Measurements from ENCODE around the gene GP1BA.
A peak's percentile ranks its signal among the peaks of the same experiment; 100 is the strongest.
"Not testable (repeated sequence)": the region's sequence is repeated elsewhere in the genome, so short reads cannot be mapped to it uniquely, and the experiment has no call there.

GP1BA gene

GRCh38 chr17:4903051-4903818, 28.8 kb upstream of the GP1BA start, which contains the start of gene CHRNE:
Gene CHRNE (minus strand): TSS chr17:4903098. CDS start chr17:4903063, 35 bp downstream.
- Histone ChIP-seq H3K9me3 (ENCODE audit: insufficient read depth, low read depth, low read length) (no peaks in the 10 kb centered on the region), H3K27me3 (ENCODE audit: insufficient read depth, low read length) (no peaks in the 10 kb centered on the region), H3K36me3 (ENCODE audit: insufficient read depth, low read length) (no peaks in the 10 kb centered on the region), H3K9ac (ENCODE audit: low read depth, low read length) (no peak within 1 kb of the TSS), H3K4me3 (ENCODE audit: low read length) (no peak within 1 kb of the TSS), H3K27ac (ENCODE audit: low read depth, low read length) (no peak within 1 kb of the TSS), H3K4me1 (ENCODE audit: insufficient read depth, low read length) (peaks cover 3% of the 10 kb centered on the region; the same call in 1 of the 2 replicates)
- WGBS = 54% methylated on average over 10 of the region's 10 CpGs

GRCh38 chr17:4906642-4907041, 25.4 kb upstream of the GP1BA start:
- peaks cover 10% of the 10 kb centered on the region for H3K4me1 ChIP-seq (ENCODE audit: insufficient read depth, low read length)
- not testable (repeated sequence) for H3K27ac ChIP-seq (ENCODE audit: low read depth, low read length); H3K27me3 ChIP-seq (ENCODE audit: insufficient read depth, low read length); H3K9me3 ChIP-seq (ENCODE audit: insufficient read depth, low read depth, low read length); H3K9ac ChIP-seq (ENCODE audit: low read depth, low read length); H3K36me3 ChIP-seq (ENCODE audit: insufficient read depth, low read length); H3K4me3 ChIP-seq (ENCODE audit: low read length)

- Histone ChIP-seq H3K4me1 (ENCODE audit: insufficient read depth, low read length) (peaks cover 10% of the 10 kb centered on the region), H3K27me3 (ENCODE audit: insufficient read depth, low read length) (no peaks in the 10 kb centered on the region), H3K9ac (ENCODE audit: low read depth, low read length) (peak overlapping the region; percentile 7; the same call in 1 of the 2 replicates), H3K36me3 (ENCODE audit: insufficient read depth, low read length) (no peaks in the 10 kb centered on the region), H3K4me3 (ENCODE audit: low read length) (no peak overlapping the region), H3K27ac (ENCODE audit: low read depth, low read length) (peak overlapping the region; percentile 10; the same call in 1 of the 2 replicates), H3K9me3 (ENCODE audit: insufficient read depth, low read depth, low read length) (no peaks in the 10 kb centered on the region)
- 31% methylated on average over 10 of the region's 10 CpGs for WGBS
Observed at GRCh38 chr17:4908301-4908700, 23.8 kb upstream of the GP1BA start.

- Histone ChIP-seq H3K4me3 (ENCODE audit: low read length) (no peak overlapping the region), H3K9ac (ENCODE audit: low read depth, low read length) (peak overlapping the region; percentile 7; the same call in 1 of the 2 replicates), H3K36me3 (ENCODE audit: insufficient read depth, low read length) (no peaks in the 10 kb centered on the region), H3K27ac (ENCODE audit: low read depth, low read length) (0 out of 2 replicates have a peak overlapping the region, but pooled peaks have one; percentile 17), H3K4me1 (ENCODE audit: insufficient read depth, low read length) (peaks cover 10% of the 10 kb centered on the region), H3K27me3 (ENCODE audit: insufficient read depth, low read length) (no peaks in the 10 kb centered on the region), H3K9me3 (ENCODE audit: insufficient read depth, low read depth, low read length) (no peaks in the 10 kb centered on the region)
- WGBS = 36% methylated on average over 20 of the region's 20 CpGs
Observed at GRCh38 chr17:4908711-4909496, 23.2 kb upstream of the GP1BA start.

GRCh38 chr17:4913994-4914393, 18.1 kb upstream of the GP1BA start:
- no peaks in the 10 kb centered on the region for H3K4me1 ChIP-seq (ENCODE audit: insufficient read depth, low read length)
- no peak overlapping the region for H3K9ac ChIP-seq (ENCODE audit: low read depth, low read length)
- no peak overlapping the region for H3K27ac ChIP-seq (ENCODE audit: low read depth, low read length)
- H3K4me3 ChIP-seq (ENCODE audit: low read length) = no peak overlapping the region
- H3K9me3 ChIP-seq (ENCODE audit: insufficient read depth, low read depth, low read length) = no peaks in the 10 kb centered on the region
- 100% methylated on average over 1 of the region's 1 CpG for WGBS
- no peaks in the 10 kb centered on the region for H3K36me3 ChIP-seq (ENCODE audit: insufficient read depth, low read length)
- no peaks in the 10 kb centered on the region for H3K27me3 ChIP-seq (ENCODE audit: insufficient read depth, low read length)

GRCh38 chr17:4914551-4914950, 17.5 kb upstream of the GP1BA start:
- not testable (repeated sequence) for H3K27ac ChIP-seq (ENCODE audit: low read depth, low read length); H3K9me3 ChIP-seq (ENCODE audit: insufficient read depth, low read depth, low read length); H3K9ac ChIP-seq (ENCODE audit: low read depth, low read length); H3K27me3 ChIP-seq (ENCODE audit: insufficient read depth, low read length); H3K4me1 ChIP-seq (ENCODE audit: insufficient read depth, low read length); H3K4me3 ChIP-seq (ENCODE audit: low read length); H3K36me3 ChIP-seq (ENCODE audit: insufficient read depth, low read length)
- 96% methylated on average over 4 of the region's 4 CpGs for WGBS

- WGBS = 67% methylated on average over 7 of the region's 8 CpGs
- H3K4me1 ChIP-seq (ENCODE audit: insufficient read depth, low read length) = peaks cover 10% of the 10 kb centered on the region
- H3K4me3 ChIP-seq (ENCODE audit: low read length) = no peak overlapping the region
- H3K27ac ChIP-seq (ENCODE audit: low read depth, low read length) = no peak overlapping the region; the same call in 1 of the 2 replicates
- H3K9me3 ChIP-seq (ENCODE audit: insufficient read depth, low read depth, low read length) = no peaks in the 10 kb centered on the region
- H3K9ac ChIP-seq (ENCODE audit: low read depth, low read length) = no peak overlapping the region
- H3K36me3 ChIP-seq (ENCODE audit: insufficient read depth, low read length) = no peaks in the 10 kb centered on the region
- no peaks in the 10 kb centered on the region for H3K27me3 ChIP-seq (ENCODE audit: insufficient read depth, low read length)
Observed at GRCh38 chr17:4919511-4920047, 12.5 kb upstream of the GP1BA start.

GRCh38 chr17:4920351-4921048, 11.6 kb upstream of the GP1BA start:
- H3K9me3 ChIP-seq (ENCODE audit: insufficient read depth, low read depth, low read length) = no peaks in the 10 kb centered on the region
- no peaks in the 10 kb centered on the region for H3K27me3 ChIP-seq (ENCODE audit: insufficient read depth, low read length)
- H3K4me1 ChIP-seq (ENCODE audit: insufficient read depth, low read length) = peaks cover 10% of the 10 kb centered on the region
- no peak overlapping the region for H3K4me3 ChIP-seq (ENCODE audit: low read length)
- WGBS = 95% methylated on average over 9 of the region's 10 CpGs
- no peak overlapping the region for H3K9ac ChIP-seq (ENCODE audit: low read depth, low read length)
- no peak overlapping the region for H3K27ac ChIP-seq (ENCODE audit: low read depth, low read length)
- no peaks in the 10 kb centered on the region for H3K36me3 ChIP-seq (ENCODE audit: insufficient read depth, low read length)

- no peak overlapping the region for H3K9ac ChIP-seq (ENCODE audit: low read depth, low read length)
- no peaks in the 10 kb centered on the region for H3K9me3 ChIP-seq (ENCODE audit: insufficient read depth, low read depth, low read length)
- no peaks in the 10 kb centered on the region for H3K27me3 ChIP-seq (ENCODE audit: insufficient read depth, low read length)
- H3K4me3 ChIP-seq (ENCODE audit: low read length) = no peak overlapping the region
- 98% methylated on average over 3 of the region's 4 CpGs for WGBS
- no peak overlapping the region for H3K27ac ChIP-seq (ENCODE audit: low read depth, low read length)
- H3K4me1 ChIP-seq (ENCODE audit: insufficient read depth, low read length) = peaks cover 10% of the 10 kb centered on the region
- no peaks in the 10 kb centered on the region for H3K36me3 ChIP-seq (ENCODE audit: insufficient read depth, low read length)
Observed at GRCh38 chr17:4921320-4921719, 10.8 kb upstream of the GP1BA start.

GRCh38 chr17:4926577-4927335, 5.3 kb upstream of the GP1BA start:
- not testable (repeated sequence) for H3K9ac ChIP-seq (ENCODE audit: low read depth, low read length); H3K4me1 ChIP-seq (ENCODE audit: insufficient read depth, low read length); H3K27ac ChIP-seq (ENCODE audit: low read depth, low read length); H3K27me3 ChIP-seq (ENCODE audit: insufficient read depth, low read length); H3K36me3 ChIP-seq (ENCODE audit: insufficient read depth, low read length); H3K4me3 ChIP-seq (ENCODE audit: low read length); H3K9me3 ChIP-seq (ENCODE audit: insufficient read depth, low read depth, low read length)
- WGBS = 95% methylated on average over 24 of the region's 24 CpGs

Measured in HUES64 (cell line).